Calu3 (cell line): Measurements from ENCODE around the gene NEURL3. TPM values are rescaled to one million over a fixed set of nuclear protein-coding genes. Genes with fewer than 3 reads are reported as not detected.
"Not testable (repeated sequence)": the region's sequence is repeated elsewhere in the genome, so short reads cannot be mapped to it uniquely, and the experiment has no call there.

Experiments used
- BruUV-seq: library from RNA; stranded (reverse); fragments of 400-500 nt; replicated peaks from 2 replicates; lab custom pipeline; 2021; lab: Mats Ljungman, UMichigan
- CTCF ChIA-PET: fragments of 300-600 bp; sonication (Branson Sonifier 250); formaldehyde crosslinking; loops from one replicate; lab custom pipeline; 2022; ENCODE audit warnings: antibody characterized with exemption; lab: Charles Lee
- DNase-seq: peaks from one replicate; pipeline ENCODE4 v3.0.0; 2022
- H3K27ac Mint-ChIP-seq: one replicate; pipeline ENCODE4 v1.8.0; 2022; ENCODE audit warnings: mixed read lengths; ENCODE audit not compliant: unreplicated experiment
- H3K27me3 Mint-ChIP-seq: one replicate; pipeline ENCODE4 v1.8.0; 2022; ENCODE audit warnings: mixed read lengths; ENCODE audit not compliant: unreplicated experiment
- H3K36me3 Mint-ChIP-seq: one replicate; pipeline ENCODE4 v1.8.0; 2022; ENCODE audit warnings: mild to moderate bottlenecking, moderate library complexity, mixed read lengths; ENCODE audit not compliant: insufficient read depth, unreplicated experiment
- H3K4me1 Mint-ChIP-seq: one replicate; pipeline ENCODE4 v1.8.0; 2022; ENCODE audit warnings: mild to moderate bottlenecking, low read depth, mixed read lengths; ENCODE audit not compliant: unreplicated experiment
- H3K4me3 Mint-ChIP-seq: one replicate; pipeline ENCODE4 v1.8.0; 2022; ENCODE audit warnings: mild to moderate bottlenecking, low read depth, moderate library complexity, mixed read lengths; ENCODE audit not compliant: unreplicated experiment
- H3K9me3 Mint-ChIP-seq: one replicate; pipeline ENCODE4 v1.8.0; 2022; ENCODE audit warnings: low read depth, mixed read lengths; ENCODE audit not compliant: unreplicated experiment
- intact Hi-C: fragments of 100-400 bp; cut with micrococcal nuclease; formaldehyde crosslinking; loops from one replicate; pipeline ENCODE4 v1.10.0; 2022; ENCODE audit not compliant: unreplicated experiment
- total RNA-seq: library from RNA; stranded (reverse); gene quantifications from 2 replicates; pipeline ENCODE4 v1.2.3, GENCODE V29; 2022
- TF ChIP-seq, protein P1 (sequence below): fragments of 200-600 bp; IDR thresholded peaks from one replicate; pipeline ENCODE4 v1.8.0; 2022; ENCODE audit warnings: antibody characterized with exemption; ENCODE audit not compliant: unreplicated experiment

The NEURL3 gene
- total RNA-seq, 1 experiment from 2014 or later: 18.5 TPM

DNA sequence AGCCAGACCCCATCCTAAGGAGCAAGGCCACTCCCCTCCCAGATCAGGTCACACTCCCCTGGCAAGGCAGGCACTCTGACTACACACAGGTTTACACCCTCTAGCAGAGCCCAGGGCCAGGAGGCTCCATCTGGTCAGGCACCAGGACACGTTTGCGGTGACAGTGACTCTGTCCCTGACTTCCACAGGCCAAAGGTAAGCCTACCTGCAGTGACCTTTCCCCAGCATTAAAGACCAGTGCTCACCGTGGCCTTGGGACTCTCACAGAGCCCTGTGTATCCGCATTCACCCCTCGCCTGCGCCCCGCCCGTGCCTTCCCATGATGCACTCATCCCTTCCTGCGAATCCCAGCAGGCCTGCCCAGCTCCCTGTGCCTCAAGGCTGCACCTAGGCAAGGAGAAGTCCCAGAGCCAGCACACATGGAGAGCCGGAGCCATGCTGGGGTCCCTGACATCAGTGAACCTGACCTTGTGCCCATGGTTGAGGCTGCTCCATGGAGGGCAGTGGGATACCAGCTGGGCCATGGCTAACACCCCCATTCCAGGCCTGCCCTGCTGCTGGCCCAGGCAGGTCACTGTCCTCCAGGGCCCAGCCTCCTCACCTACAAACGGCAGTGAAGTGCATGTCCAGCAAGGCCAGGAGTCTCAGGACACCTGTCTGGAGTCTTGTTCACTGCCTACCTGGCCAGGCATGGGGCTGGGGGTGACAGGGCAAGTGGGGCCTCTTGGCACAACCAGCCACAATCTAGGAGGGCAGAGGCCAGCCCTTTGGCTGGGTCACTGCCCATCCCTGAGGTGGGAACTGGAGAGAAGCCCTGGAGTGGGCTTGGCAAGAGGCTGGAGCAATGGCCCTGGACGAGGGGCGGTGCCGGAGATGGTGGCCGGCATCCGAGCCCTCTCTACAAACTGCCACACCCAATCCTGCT, 3.0 kb downstream of the NEURL3 start:
- peaks cover 40% of the 10 kb centered on the region for H3K4me1 Mint-ChIP-seq
- no peaks in the 10 kb centered on the region for H3K27me3 Mint-ChIP-seq
- H3K27ac Mint-ChIP-seq: peak overlapping the region; percentile 34
- DNase-seq: no peak
- no TSS peak for BruUV-seq
- intact Hi-C loops: no loop called here
- no peaks in the 10 kb centered on the region for H3K9me3 Mint-ChIP-seq
- peak overlapping the region; percentile 67 for H3K4me3 Mint-ChIP-seq
- TF ChIP-seq, protein P1, sequence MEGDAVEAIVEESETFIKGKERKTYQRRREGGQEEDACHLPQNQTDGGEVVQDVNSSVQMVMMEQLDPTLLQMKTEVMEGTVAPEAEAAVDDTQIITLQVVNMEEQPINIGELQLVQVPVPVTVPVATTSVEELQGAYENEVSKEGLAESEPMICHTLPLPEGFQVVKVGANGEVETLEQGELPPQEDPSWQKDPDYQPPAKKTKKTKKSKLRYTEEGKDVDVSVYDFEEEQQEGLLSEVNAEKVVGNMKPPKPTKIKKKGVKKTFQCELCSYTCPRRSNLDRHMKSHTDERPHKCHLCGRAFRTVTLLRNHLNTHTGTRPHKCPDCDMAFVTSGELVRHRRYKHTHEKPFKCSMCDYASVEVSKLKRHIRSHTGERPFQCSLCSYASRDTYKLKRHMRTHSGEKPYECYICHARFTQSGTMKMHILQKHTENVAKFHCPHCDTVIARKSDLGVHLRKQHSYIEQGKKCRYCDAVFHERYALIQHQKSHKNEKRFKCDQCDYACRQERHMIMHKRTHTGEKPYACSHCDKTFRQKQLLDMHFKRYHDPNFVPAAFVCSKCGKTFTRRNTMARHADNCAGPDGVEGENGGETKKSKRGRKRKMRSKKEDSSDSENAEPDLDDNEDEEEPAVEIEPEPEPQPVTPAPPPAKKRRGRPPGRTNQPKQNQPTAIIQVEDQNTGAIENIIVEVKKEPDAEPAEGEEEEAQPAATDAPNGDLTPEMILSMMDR: no peak
- CTCF ChIA-PET: no interaction called here
- peaks cover 34% of the 10 kb centered on the region for H3K36me3 Mint-ChIP-seq

DNA sequence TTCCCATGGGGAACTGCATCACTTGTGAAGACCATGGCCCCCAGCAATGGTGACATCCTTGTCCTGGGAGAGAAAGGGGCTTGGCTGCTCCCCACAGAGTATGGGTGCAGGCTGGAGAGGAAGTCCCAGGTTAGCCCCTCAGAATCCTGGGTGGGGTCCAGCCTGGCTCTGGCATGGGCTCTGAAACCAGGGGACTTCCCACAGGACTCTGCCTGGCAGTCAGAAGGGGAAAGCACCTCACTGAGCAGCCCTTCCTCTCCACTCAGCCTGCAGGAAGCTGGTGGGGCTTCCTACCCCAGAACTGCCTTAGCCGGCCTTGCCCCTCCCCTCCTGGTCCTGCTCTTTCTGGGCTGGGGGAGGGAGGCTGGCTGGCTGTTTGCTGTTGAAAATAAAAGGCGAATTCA, 3.7 kb downstream of the NEURL3 start:
- BruUV-seq: no TSS peak
- peak; percentile 36 for DNase-seq
- no peaks in the 10 kb centered on the region for H3K27me3 Mint-ChIP-seq
- no peaks in the 10 kb centered on the region for H3K9me3 Mint-ChIP-seq
- TF ChIP-seq, protein P1: no peak
- intact Hi-C loops: no loop called here
- CTCF ChIA-PET: no interaction called here
- H3K27ac Mint-ChIP-seq: no peak overlapping the region
- H3K4me1 Mint-ChIP-seq: peaks cover 34% of the 10 kb centered on the region
- peaks cover 30% of the 10 kb centered on the region for H3K36me3 Mint-ChIP-seq
- peak overlapping the region; percentile 67 for H3K4me3 Mint-ChIP-seq

DNA sequence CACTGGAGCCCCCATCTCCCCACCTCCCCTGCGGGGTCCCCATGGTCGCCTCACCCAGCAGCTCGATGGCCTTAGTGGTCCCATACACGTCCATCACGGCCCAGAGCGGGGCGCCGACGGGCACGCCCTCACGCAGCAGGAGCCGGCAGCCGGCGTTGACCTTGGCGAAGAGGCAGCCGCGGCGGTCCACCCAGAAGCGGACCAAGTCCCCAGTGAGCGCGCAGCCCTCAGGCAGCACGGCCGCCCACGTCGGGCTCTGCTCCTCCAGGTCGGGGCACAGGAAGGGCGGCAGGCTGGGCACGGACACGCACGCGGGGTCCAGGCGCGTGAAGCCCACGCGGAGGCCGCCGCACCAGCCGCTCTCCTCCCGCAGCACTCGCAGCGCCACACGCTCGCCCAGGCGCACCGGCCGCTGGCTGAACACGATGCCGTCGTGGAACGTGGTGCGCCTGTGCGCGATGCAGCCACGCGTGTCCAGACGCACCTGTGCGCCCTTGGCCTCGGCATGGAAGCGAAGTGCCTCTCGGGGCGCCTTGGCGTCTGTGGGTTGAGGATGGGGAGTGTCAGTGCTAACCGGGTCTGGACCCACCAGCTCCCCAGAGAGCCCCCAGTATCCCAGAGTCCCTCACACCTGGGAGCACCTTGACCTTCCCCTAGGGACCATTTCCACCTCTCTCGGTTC, 4.6 kb downstream of the NEURL3 start:
- no TSS peak for BruUV-seq
- Mint-ChIP-seq H3K27me3 (no peaks in the 10 kb centered on the region), H3K4me1 (peaks cover 24% of the 10 kb centered on the region), H3K27ac (no peak overlapping the region), H3K9me3 (peaks cover 1% of the 10 kb centered on the region), H3K4me3 (no peak overlapping the region), H3K36me3 (peaks cover 33% of the 10 kb centered on the region)
- intact Hi-C loops: no loop called here
- TF ChIP-seq, protein P1: no peak
- CTCF ChIA-PET: no interaction called here
- no peak for DNase-seq

DNA sequence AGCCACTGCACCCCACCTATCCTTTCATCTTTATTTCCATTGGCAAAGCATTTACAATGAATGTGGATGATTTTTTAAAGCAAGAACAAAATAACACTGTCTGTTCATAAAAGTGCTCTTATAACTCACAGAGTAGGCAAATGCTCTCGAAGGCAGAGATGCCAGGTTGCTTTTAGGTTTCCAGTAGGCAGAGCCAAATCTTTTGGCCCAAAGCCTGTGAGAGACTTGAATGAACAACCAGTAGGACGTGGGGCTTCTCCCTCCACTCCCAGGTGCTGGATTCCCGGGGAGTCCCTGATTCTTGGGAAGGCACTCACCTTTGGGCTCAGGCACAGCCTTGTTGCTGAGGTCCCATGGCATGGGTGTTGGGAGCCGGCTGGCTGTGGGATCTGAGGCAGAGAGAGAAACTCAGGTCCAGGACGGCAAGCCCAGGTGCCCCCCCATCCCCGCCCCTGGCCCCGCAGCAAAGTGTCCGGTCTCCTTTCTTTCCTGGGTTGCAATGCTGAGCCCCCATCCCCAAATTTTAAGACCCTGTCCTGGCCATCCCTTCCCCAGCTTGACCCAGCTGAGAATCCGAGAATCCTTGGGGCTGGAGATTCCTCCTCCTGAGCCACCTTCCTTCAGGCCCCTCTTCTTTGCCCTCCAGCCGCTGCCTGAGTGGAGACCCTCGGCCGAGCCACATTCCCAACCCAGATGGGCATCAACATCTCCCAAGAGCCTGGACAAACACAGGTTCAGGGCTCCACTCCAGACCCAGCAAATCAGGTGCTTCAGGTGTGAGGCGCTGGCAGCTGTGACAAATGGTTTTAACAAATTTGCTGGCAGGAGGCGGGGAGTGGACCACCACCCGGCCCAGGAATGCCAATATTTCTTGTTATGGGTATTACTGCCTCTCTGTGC, 5.8 kb downstream of the NEURL3 start:
- Mint-ChIP-seq H3K4me3 (no peak overlapping the region), H3K4me1 (peaks cover 22% of the 10 kb centered on the region), H3K9me3 (peaks cover 6% of the 10 kb centered on the region), H3K36me3 (peaks cover 26% of the 10 kb centered on the region), H3K27ac (no peak overlapping the region), H3K27me3 (no peaks in the 10 kb centered on the region)
- no TSS peak for BruUV-seq
- no peak for DNase-seq
- intact Hi-C loops: no loop called here
- CTCF ChIA-PET: interaction anchor here (1.1 kb wide), 1 partner anchor 8 kb away, joined by 3 read pairs; no protein-coding TSS in a partner anchor
- TF ChIP-seq, protein P1: no peak

DNA sequence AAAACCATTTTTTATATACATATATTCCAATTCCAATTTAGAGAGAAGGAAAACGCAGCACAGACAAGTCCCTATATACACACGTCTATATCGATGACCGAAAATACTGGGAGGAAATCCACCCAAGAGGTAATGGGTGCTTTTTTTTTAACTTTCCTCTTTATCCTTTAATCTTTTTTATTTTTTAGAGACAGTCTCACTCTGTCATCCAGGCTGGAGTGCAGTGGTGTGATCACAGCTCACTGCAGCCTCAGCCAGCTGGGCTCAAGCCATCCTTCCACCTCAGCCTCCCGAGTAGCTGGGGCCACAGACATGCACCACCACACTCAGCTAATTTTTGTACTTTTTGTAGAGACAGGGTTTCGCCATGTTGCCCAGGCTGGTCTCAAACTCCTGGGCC, 6.5 kb downstream of the NEURL3 start:
- BruUV-seq: TSS peak; percentile 1

More for the DNA sequence above, 6.5 kb downstream of the NEURL3 start:
- DNase-seq, H3K27ac Mint-ChIP-seq, H3K4me3 Mint-ChIP-seq, H3K9me3 Mint-ChIP-seq, intact Hi-C loops, H3K27me3 Mint-ChIP-seq, CTCF ChIA-PET: not testable (repeated sequence)
- H3K4me1 Mint-ChIP-seq: peaks cover 22% of the 10 kb centered on the region
- H3K36me3 Mint-ChIP-seq: peaks cover 26% of the 10 kb centered on the region
